ENCODE measurements around the gene MARCHF5.
"Not testable (repeated sequence)": the region's sequence is repeated elsewhere in the genome, so short reads cannot be mapped to it uniquely, and the experiment has no call there.

The MARCHF5 gene

DNA sequence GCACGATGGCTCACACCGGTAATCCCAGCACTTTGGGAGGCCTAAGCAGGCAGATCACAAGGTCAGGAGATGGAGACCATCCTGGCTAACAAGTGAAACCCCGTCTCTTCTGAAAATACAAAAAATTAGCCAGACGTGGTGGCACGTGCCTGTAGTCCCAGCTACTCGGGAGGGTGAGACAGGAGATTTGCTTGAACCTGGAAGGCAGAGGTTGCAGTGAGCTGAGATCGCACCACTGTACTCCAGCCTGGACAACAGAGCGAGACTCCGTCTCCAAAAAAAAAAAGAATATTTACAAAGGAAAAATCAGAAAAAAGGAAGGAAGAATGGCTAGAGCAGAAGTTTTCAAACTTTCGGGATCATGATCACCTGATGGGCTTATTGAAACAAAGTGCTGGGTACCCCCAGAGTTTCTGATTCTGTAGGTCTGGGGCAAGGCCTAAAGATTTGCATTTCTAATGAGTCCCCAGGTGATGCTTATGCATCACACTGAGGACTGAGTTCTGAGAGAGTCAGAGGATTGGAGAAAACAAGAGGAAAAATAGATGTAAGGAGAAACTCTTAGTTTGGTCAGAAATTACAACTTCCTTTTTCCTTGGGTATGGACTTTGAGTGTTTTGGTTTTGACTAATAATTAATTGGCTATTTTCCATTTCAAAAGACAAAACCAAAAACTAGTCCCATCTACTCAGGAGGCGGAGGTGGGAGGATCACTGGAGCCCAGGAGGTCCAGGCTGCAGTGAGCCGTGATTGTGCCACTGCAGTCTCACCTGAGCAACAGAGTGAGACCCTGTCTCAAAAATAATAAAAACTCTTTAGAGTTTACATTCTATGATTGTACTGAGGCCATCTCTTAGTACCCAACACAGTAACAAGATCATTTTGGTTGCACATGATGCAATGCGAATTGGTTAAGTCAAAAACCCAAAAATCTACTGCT lies 14.4 kb downstream of the MARCHF5 start:
- no peak for DNase-seq (ENCODE audit: low read depth)

DNA sequence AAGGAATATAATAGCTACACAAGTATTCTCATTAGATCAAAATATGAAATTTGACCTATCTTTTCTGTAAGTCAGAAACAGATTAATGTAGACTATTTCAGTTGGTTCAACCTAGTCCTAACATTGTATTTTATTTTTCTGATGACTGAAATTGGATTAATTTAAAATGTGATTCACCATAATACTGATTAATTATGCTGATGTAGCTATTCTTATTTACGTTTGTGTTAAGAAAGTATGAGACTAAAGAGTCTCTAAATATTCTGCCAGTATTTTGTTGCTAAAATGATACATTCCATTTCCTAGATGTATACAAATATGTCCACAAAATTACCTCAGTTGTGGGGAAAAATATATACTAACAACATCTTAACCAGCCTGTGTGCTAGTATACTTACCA lies 18.3 kb downstream of the MARCHF5 start:
- DNase-seq (ENCODE audit: low read depth): no peak

DNA sequence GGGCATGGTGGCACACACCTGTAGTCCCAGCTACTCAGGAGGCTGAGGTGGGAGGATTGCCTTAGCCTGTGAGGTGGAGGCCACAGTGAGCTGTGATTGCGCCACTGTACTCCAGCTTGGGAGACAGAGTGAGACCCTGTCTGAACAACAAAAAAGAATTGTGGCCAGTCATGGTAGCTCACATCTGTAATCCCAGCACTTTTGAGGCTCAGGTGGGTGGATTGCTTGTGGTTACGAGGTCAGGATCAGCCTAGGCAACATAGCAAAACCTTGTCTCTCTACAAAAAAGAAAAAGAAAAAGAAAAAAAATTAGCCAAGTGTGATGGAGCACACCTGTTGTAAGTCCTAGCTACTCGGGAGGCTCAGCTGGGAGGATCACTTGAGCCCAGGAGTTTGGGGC lies 22.8 kb downstream of the MARCHF5 start:
- no peak for DNase-seq (ENCODE audit: low read depth)

DNA sequence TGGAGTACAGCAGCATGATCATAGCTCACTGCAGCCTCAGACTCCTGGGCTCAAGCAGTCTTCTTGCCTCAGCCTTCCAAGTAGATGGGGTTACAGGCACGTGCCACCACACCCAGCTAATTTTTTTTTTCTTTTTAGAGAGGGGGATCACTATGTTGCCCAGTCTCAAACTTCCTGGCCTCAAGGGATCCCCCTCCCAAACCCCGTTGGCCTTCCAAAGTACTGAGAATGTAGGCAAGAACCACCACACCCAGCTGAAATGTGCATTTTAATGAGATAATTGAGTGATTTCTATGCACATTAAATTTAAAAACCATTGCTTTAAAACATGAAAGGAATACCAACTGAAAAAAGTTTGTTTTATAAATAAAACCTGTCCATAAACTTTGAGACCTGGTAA lies 25.6 kb downstream of the MARCHF5 start:
- no peak for DNase-seq (ENCODE audit: low read depth)

DNA sequence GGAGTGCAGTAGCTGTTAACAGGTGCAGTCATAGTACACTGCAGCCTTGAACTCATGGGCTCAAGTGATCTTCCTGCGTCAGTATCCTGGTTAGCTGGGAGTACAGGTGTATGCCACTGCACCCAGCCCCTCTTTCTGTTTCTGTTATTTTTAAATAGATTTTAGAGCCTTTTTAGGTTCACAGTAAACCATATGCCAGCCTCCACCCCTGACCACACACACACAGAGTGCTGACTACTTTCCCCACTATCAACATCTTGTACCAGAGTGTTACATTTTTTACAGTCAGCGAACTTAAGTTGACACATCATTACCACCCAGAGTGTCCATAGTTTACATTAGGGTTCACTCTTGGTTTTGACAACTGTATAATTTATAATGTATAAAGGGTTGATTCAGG lies 32.1 kb downstream of the MARCHF5 start:
- no peak for DNase-seq (ENCODE audit: low read depth)

DNA sequence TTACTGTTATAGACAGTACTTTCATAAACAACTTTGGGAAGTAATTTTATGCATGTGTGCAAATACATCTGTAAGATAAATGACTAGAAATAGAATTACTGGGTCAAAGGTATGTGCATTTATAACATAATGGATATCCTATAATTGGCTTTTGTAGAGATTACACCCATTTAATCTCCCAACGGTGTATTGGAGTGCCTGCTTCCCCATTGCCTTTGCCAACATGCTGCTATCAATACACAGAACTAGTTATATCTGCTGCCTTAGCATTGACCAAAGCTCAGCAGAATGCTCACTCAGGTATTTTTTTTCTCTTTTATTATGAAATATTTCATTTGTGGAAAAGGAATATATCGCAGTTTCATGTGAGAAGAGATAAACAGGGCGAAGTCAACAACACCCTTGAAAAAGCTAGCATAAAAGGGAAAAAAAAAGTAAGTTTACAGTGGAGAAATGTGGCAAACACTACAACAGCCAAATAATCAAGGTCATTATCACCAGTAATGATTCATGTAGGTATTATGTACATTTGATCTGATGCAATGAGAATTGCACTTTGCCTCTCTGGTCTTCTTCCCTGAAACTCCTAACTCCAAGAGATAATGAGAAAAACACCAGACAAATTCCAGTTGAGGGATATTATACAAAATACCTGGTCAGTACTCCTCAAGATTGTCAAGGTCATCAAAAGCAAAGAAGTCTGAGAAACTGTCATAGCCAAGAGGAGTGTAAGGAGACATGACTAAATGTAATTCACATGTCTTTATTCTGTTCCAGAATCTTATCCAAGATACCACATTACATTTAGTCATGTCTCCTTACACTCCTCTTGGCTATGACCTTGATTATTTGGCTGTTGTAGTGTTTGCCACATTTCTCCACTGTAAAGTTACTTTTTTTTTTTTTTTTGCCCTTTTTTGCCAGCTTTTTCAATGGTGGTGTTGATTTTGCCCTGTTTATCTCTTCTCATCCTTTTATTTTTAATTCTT lies 36.8 kb downstream of the MARCHF5 start:
- no peak for DNase-seq (ENCODE audit: low read depth)

DNA sequence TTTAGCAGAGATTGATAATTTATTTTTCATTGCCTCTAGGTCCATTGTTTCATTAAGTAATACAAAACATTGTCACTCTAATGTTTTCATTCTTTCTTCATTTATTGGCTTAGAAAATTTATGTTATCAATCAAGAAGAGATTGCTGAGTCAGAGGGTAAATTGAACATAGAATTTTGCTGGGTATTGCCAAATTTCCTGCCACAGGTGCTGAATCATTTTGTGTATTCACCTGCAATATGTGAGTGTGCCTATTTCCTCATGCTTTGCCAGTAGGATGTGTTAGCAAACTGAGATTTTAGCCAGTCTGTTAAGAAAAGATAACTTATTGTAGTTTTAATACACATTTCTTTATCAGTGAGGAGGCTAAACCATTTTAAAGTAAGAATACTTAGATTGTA lies 38.0 kb downstream of the MARCHF5 start:
- no peak for DNase-seq (ENCODE audit: low read depth)

DNA sequence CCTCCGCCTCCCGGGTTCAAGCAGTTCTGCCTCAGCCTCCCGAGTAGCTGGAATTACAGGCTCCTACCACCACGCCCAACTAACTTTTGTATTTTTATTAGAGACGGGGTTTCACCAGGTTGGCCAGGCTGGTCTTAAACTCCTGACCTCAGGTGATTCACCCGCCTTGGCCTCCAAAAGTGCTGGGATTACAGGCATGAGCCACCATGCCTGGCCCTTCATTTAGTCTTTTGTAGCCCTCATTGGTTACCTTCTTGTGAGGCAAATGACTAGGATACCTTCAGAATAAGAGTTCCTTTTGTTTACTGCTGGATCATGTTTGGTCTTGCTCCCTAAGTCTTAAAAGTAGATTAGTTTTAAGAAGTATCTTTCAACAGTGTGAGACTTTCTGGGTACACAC lies 39.0 kb downstream of the MARCHF5 start:
- DNase-seq (ENCODE audit: low read depth): not testable (repeated sequence)

DNA sequence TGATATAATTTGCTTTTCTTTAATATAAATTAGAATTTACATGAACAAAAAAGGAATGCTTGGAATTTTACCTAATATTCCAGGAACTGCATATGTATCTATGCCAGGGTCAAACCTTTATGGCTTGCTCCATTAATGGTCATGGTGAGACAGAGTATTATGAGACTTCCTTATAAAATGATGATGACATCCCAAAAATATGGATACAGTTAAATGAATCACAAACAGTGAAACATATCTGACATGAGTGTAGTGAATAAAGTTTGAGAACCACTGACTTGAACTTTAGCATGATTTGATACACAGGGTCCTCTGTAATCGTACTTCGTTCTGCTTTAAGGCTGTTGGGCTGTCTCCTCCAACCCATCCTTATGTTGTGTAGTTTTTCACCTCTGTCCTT lies 51.8 kb downstream of the MARCHF5 start:
- no peak for DNase-seq (ENCODE audit: low read depth)

DNA sequence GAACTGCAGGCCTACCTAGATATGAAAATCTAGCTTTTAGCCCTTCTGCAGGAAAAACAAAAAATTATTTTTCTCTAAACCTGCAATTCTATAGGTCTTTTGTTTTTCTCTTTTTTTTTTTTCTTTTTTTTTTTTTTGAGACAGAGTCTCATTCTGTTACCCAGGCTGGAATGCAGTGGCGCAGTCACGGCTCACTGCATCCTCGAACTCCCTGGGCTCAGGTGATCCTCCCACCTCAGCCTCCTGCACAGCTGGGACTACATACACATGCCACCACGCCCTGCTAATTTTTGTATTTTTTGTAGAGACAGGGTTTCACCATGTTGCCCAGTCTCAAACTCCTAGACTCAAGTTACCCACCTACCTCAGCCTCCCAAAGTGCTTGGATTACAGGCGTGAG lies 54.6 kb downstream of the MARCHF5 start:
- DNase-seq (ENCODE audit: low read depth): not testable (repeated sequence)

DNA sequence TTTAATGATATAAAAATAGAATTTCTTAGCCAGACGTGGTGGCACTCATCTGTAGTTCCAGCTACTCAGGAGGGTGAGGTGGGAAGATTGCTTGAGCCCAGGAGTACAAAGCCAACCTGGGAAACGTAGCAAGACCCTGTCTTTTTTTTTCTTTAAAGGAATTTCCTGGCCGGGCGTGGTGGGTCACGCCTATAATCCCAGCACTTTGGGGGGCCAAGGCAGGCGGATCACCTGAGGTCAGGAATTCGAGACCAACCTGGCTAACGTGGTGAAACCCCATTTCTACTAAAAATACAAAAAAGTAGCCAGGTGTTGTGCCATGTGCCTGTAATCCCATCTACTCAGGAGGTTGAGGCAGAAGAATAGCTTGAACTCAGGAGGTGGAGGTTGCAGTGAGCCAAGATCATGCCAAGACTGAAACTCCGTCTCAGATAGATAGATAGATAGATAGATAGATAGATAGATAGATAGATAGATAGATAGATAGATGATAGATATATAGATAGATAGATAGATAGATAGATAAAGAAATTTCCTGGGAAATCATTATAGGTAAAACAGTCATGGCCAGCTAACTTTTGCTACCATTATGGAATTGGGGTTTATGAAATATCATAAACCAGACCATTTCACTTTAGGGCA lies 56.2 kb downstream of the MARCHF5 start:
- DNase-seq (ENCODE audit: low read depth): not testable (repeated sequence)

DNA sequence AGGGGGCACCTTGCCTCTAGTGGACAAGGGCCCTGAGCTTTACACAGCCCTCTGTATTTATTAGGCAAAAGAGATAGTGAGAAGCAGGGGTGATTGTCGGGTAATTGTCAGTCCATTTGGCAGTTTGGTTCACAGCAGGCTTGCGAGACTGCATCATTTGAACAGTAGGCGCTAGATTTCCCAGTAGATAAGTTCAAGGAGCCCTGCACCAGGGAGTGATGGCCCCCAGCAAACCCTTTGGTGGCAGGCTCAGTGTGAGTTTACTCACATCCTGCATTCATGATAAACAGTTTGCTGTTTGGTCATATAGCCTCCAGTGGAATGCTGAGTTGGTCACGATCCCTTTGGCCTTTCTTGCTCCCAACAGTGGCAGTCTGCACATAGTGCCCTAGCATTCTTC lies 59.4 kb downstream of the MARCHF5 start:
- no peak for DNase-seq (ENCODE audit: low read depth)

DNA sequence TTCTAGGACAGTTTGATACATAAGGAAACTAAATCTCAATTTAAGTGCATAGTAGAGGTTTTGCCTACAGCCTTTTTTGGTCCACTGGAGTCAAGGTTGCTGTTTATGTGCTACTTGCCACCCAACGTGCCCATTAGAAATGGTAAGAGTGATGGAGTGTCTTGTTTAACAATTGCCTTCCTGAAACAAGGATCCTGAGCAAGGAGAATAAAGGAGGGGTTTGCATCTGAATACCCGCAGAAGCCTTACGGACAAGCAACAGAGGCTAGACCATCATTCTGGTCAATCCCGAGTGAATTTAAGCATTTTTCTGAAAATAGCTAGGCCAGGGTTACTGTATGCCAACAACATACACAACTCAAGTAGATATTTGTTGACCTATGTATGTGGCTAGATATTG lies 63.6 kb downstream of the MARCHF5 start:
- no peak for DNase-seq (ENCODE audit: low read depth)

DNA sequence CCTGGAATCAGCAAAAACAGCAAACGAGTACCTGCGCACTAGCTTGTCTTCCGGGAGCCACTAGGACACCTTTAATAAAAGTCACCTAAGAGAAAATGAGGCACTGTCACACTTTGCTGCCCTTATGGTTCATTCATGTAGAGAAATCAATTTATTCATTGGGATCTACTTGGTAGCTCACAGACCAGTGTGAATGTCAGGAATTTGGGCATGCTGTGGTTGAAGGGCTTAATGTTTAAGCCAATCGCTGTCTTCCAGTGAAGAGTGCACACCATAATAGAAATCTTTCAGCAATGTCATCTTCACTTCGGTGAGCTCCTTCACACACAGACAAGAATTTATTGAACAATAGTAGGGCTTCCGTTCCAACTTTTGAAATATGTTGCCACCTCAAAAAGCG lies 65.1 kb downstream of the MARCHF5 start:
- DNase-seq (ENCODE audit: low read depth): no peak

DNA sequence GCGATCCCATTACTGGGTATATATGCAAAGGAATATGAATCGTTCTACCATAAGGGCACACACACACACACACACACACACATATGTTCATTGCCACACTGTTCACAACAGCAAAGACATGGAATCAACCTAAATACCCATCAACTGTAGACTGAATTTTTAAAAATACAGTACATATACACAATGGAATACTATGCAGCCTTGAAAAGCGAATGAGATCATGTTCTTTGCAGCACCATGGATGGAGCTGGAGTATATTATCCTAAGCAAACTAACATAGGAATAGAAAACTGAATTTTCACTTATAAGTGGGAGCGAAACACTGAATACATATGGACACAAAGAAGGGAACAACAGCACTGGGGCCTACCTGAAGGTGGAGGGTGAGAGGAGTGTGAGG lies 72.5 kb downstream of the MARCHF5 start:
- no peak for DNase-seq (ENCODE audit: low read depth)

DNA sequence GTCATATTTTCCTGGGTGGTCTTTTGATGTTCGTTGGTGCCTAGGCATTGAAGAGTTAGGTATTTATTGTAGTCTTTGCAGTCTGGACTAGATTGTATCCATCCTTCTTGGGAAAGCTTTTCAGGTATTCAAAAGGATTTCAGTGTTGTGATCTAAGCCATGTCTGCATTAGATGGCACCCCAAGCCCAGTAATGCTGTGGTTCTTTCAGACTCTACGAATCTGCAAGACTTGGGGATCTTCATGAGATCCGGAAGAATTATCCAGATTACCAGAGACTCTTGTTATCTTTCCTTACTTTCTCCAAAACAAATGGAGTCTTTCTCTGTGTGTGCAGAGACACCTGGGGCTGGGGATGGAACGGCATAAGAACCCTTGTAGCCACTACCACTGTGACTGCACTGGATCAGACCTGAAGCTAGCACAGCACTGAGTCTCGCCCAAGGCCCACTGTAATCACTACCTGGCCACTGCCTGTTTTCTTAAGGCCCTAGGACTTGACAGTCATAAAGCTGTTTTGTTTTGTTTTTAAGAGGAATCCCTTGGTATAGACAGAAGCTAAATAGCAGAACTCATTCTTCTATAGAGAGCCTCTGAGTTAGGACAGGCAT lies 75.5 kb downstream of the MARCHF5 start:
- no peak for DNase-seq (ENCODE audit: low read depth)

DNA sequence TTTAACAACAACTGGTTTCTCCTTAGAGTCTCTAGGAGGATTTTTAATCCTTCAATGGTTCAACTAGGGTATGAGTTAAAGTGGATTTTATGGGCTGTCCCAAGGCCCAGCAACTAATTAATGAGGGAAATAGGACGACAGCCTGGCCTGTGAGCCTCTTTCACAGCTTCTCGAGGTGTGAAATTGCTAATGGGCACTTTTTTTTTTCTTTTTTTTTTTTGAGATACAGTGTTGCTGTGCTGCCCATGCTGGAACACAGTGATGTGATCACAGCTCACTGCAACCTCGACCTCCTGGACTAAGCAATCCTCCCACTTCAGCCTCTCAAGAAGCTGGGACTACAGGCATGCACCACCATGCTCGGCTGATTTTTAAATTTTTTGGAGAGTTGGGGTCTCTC lies 87.0 kb downstream of the MARCHF5 start:
- DNase-seq (ENCODE audit: low read depth): no peak

DNA sequence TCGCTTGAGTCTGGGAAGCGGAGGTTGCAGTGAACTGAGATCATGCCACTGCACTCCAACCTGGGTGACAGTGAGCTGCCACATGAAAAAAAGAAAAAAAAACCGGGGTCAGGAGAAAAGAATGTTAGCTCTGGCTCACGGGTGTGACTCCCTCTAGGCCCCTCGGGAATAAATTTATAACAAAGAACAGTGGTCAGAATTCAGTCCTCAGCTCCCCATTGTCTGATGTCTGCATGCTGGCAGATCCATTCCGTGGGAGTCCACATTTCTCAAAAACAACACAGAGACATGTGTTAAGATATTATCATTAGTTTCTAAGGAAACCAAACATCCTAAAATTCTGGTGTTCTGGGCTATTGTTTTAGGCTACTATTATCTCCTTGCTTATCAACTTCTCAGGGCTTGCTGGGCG lies 90.6 kb downstream of the MARCHF5 start:
- no peak for DNase-seq (ENCODE audit: low read depth)

DNA sequence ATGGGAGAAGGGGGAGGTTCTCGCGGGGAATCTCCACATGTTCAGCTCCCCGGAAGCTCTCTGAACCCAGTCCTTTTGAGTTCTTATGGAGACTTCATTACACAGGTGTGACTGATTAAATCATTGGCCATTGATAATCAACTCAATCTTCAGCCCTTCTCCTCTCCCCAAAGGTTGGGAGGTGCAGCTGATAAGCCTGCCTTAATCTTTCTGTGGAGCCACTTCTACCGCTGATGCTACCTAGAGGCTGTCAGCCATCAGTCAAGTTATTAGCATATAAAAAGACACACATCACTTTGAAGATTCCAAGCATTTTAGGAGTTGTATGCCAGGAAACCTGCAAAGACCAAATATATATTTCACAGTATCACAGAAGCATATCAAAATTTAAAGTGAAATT lies 91.7 kb downstream of the MARCHF5 start:
- no peak for DNase-seq (ENCODE audit: low read depth)

DNA sequence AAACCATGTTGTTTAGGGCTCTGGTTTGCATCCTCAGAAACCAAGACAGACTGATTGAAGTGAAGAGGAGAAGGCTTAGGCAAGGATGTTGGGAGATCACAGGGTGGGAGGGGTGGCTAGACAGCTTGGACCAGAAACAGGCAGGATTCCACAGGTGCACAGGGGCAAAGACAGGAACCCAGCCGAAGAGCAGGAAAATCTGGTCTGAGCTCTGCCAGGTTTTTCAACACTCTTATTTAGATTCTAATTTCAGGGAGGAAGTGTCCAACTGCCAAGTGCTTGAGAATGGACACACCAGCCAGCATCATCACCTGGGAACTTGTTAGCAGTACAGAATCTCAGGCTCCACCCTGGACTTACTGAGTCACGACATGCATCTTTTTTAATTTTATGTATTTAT lies 93.8 kb downstream of the MARCHF5 start:
- no peak for DNase-seq (ENCODE audit: low read depth)

DNA sequence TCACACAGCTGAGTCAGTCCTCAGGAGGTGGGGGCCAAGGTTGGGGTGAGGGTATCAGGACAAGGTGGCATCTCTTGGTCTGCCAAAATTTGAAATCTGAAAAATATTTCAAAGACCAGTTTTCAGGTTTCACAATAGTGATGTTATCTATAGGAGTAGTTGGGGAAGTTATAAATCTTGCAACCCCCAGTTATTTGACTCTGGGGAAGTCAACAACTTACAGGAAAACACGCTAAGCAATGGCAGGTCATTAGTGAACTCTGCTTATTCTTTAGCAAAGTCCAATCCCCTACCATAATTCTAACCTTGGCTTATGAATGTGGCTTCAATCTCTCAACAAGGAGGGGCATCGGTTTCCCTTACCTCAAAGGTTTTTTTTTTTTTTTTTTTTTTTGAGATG lies 94.9 kb downstream of the MARCHF5 start:
- DNase-seq (ENCODE audit: low read depth): no peak
